NCI-H748 (cell line): ENCODE results near the gene APCS.

Experiments
- DNase-seq: peaks from one replicate; lab custom pipeline; 2025; ENCODE audit not compliant: unreplicated experiment; lab: John Stamatoyannopoulos, UW

Gene APCS, protein sequence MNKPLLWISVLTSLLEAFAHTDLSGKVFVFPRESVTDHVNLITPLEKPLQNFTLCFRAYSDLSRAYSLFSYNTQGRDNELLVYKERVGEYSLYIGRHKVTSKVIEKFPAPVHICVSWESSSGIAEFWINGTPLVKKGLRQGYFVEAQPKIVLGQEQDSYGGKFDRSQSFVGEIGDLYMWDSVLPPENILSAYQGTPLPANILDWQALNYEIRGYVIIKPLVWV

DNA sequence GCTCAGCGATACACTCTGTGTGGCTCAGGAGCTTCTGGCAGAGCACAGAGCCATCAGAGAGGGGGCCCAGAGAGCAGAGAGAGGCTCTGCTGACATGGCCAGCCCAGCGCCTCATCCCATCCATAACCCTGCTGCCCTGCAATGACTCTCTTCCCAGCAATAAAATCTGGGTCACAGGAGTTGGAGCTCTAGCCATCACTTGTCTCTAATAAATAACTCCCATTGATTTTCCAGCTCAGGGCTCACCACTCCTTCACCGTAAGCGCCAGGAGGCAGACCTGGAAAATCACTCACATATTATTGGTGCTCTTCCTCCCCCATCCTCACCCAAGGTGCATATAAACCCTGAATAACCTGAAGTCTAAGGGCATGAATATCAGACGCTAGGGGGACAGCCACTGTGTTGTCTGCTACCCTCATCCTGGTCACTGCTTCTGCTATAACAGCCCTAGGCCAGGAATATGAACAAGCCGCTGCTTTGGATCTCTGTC is at the start of gene APCS:
Gene APCS (plus strand): TSS at position 366 of the 491 bp plus-strand sequence. CDS start 96 bp downstream, at position 462.
- DNase-seq = no peak

DNA sequence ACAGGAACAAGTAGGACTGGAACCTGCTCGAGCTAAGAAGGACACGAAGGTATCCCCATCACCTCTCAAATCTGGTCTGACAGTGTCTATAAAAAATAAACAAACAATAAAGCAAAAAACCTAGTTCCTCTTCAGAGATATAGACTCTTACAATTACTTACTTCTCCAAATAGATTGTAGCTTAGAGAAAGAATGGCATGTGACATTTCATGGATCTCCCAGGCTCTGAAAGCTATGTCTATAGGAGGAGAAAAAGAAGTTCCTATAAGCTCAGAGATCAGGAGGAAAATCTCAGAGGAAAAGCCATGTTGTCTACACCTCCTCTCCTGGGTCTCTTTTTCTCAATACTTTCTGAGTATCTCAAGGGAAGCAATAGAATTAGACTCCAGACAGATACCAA is 39.5 kb upstream of the APCS start:
- DNase-seq = no peak

DNA sequence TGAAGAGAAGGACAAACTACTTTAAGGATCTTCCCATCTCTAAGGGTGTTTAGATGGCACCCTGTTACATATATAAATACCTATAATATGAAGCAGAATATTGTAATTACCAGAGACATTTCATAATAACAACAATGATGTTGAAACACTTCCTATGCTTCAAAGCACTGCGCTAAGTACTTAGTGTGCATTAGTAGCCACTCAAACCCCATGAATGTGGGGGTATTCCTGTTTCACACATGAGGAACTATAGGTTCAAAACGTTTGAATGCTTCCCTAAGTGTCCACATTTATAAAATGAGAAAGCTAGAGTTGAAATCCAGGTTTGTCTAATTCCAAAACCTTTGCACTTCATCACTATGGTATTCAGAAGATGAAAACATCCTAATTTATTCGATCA is 33.4 kb upstream of the APCS start:
- DNase-seq = no peak

DNA sequence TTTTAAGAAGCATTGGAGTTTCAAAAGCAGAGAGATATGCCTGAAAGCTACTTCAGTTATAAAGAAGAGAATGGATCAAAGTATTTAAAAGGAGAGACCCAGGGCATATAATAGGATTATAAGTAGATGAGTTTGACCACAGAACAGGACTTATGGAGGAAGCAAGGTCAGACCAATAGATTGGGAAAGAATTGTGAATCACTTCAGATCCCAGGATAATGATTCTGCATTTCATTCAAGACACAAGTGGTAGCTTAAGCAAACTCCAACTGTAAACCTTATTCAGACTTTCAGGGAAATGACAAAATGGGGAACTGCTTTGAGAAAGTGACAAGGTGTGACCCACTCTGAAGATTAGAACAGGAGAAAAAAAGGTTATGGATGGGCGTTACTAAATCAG is 32.9 kb upstream of the APCS start:
- DNase-seq = no peak

DNA sequence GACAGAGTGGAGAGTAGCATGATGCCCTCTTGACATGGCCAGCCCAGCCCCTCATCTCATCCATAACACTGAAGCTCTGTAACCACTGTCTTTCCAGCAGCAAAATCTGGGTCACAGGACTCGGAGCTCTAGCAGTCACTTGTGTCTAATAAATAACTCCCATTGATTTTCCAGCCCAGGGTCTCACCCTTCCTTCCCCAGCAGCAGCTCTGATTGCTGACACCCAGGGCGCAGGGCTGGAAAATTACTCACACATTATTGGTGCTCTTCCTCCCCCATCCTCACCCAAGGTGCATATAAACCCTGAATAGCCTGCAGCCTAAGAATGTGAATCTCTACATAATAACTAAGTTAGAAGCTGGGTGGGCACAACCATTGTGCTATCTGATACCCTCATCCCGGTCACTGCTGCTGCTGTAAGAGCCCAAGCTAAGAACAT is 30.7 kb upstream of the APCS start:
- DNase-seq = no peak

DNA sequence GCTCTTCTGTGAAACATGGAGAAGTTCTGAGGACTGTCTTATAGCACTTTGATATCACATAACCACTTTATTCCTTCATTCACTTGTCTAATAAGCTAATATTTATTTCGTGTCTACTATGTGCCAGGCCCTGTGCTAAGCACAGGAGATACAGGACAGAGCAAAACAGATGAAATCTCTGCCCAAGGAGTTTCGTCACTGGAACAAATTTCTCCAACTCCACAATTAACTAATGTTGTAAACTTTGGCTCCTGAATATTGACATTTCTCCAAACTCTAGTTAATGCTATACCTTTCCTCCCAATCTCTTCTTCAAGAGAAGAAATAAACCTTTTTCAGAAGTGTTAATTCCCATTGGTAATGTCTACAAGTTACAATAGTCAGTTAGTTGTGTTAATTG is 27.0 kb upstream of the APCS start:
- DNase-seq = no peak

DNA sequence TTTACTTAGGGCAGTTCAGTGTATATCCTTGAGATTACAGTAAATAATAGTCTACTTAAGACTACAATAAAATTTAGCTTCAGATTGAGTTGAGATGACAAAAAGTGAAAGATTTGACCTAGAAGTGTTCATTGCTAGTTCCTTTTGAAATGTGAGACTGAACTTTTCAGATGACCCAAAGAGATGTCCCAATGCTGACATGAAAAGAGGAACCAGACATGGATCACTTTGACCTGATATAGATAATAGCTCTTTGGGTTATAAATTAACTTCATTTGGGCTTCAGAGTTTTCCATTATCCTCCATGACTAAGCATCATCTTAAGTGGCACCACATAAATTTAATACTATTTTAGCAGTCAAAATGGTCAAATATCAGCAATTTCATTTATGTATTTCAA is 26.1 kb upstream of the APCS start:
- DNase-seq = no peak

DNA sequence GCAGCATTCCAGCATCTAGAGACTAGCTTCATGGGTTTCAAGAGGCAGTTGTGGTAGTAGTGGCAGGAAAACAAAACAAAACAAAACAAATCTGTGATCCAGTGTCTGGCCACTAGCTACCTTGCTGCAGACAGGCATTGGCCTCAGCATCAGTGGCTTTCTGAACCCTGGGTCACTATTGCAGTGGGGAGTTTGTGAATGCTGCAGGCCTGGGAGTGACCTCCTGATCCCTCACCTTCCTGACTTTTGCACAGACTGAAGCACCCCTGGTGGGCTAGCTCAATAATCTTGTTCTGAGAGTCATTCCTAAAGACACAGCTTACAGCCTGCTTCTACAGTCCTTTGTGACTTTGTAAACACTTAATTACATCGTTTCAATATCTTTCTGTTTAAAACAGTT is 24.9 kb upstream of the APCS start:
- DNase-seq = no peak

DNA sequence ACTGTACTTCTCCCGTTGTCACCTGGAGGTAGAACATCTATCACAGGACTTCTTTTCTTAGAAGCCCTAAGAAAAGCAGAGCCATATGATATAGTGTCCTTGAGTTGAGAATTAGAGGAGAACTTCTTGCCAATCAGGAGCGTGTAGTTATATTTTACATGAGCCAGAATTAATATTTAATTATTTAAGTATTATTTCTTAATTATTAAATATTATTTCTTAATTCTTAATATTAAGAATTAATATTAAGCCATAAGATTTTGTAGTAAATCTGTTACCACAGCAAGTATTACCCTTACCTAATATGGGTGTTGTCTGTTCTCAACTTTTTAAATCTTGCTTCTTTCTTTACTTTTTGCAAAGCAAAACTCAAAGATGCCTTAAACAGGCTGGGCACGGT is 10.2 kb upstream of the APCS start:
- no peak for DNase-seq

DNA sequence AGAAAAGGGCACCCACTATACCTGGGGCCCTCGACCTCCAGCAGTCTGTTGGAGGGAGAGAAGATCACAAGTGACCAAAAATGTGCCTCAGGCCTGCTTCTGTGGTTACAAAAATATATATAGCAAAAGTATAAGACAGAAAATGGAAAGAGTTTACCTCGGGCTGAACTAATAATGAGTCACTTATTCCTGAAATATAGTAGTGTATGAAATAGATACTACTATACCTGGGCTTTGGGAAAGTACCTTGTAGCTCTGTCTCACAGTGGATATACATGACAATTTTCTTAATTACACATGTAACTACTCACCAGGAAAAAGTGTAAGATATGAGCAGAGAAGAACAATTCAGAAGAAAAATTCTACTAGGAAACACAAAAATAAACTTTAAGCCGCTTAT is 7.3 kb upstream of the APCS start:
- no peak for DNase-seq

DNA sequence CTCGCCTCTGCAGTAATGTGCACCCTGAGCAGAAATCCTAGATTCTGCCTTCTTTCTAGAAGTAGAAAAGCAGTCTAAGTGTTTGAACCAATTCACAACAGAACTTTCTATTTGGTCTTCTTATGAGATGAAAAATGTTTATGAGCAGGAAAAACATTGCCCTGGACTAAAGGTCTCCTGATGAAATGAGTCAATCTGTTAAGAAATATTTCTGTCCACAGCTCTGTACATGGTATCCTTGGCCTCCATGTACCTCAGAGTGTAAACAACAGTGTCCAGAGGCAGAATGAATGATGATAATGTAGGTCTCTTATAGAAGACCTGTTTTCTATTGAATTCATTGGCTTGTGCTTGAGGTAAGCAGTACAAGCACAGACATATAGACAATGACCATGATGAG is 6.2 kb upstream of the APCS start:
- no peak for DNase-seq

DNA sequence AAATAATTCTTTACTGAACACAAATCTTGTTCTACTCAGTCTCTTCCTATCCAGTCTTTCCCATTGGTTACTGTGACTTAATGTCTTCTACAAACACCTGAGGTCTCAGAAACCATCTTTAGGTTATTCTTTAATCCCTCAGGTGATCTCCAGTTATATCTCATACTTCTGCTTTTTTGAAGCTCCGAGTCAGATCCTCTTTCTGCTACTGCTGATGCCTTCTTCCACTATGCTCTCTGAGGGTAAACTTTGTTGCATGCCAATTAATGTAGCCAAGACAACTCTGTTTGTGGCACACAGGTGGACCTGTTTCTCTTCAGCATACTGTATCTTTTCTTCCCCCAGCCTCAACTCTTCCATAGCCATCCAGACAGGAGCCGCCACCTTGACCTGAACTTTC is 3.1 kb upstream of the APCS start:
- DNase-seq = no peak

DNA sequence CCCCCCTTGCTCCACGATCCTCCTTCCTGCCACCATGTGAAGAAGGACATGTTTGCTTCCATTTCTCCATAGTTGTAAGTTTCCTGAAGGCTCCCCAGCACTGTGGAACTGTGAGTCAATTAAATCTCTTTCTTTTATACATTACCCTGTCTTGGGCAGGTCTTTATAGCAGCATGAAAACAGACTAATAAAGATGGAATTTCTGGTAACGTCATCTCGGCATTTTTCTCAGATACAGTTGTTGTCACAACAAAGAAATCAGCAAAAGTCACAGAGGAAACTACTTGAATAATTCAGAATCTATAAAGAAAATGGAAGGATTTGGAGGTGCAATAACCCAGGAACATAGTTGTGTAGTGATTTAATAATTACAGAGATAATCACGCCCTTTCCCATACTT is 4.4 kb downstream of the APCS start:
- no peak for DNase-seq

DNA sequence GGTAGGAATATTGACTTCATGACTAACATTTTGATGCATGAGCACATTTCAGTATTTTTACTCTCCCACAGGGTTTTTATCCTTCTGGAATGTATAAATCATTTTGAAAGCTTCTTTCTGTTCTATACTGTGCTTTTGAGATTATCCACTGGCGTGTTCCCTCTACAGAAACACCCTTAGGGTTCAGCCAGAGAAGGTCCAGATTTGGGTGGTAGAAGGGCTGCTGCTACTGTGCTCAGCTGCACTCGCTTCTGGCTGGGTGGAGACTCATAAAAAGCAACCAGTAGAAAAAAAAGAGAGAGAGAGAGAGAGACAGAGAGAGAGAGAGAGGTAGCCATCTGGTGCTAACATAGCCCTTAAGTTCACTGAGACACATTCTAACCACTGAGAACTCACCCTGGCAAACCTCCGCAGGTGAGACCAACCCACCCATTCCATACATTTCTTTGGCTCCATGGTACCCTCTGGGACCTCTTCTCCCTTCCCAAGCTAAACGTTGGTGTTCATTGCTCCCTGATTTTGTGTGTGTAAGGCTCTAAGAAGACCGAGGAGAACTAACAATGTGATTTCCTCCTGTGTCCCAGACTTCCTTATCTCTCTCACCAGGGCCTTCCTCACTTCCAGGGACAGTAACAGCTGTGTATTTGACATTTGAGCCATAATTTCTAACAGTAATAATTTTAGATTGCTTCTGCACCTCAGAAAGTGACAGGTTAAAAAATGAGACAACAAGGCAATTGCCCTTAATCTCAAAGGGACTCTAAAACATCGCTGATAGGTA is 7.2 kb downstream of the APCS start:
- no peak for DNase-seq

DNA sequence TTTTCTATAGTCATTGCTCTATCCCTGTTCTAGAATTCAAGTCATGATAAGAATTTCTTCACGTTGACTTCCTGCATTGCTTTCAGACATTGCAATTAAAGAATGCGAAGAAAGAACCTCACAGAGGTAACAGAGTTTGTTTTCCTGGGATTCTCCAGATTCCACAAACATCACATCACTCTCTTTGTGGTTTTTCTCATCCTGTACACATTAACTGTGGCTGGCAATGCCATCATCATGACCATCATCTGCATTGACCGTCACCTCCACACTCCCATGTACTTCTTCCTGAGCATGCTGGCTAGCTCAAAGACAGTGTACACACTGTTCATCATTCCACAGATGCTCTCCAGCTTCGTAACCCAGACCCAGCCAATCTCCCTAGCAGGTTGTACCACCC is 10.6 kb downstream of the APCS start:
- DNase-seq = no peak

DNA sequence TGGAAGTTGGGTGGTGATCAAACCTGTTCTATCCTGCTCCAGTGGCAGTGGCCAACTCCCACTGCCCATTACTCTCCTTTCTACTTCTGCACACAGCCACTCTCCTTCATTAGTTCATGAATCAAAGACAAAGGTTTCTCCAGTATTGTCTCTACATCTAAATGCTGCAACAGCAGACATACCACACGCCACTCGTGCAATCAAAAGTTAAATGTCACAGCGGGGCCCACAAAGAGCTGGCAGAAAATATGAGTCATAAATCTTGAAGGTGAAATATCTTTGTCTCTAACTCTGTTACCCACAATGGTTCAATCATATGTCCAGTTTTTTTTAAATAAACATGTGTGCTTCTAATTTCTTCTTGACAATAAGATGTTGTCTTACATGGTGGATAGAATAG is 13.3 kb downstream of the APCS start:
- DNase-seq = no peak

DNA sequence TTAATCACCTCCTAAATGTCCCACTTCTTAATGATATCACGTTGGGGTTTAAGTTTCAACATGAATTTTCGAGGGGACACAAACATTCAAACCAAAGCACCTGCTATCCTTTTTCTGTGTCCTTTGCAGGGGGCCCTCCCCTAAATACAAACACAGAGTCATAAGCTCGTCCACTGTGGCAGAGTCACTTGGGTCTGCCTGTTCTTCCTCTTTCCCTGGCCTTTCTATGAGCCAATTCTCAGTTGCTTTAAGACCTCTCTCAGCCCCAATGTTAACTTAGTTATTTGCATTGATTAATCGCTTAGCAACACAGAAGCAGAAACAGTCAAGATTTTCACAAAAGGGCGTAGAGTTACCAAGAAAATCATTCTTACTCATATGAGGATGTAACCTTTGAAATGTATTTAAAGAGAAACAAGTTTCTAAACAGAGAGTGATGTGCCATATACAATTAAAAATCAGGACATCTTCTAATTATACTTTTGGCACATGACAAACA is 14.9 kb downstream of the APCS start:
- DNase-seq = no peak

DNA sequence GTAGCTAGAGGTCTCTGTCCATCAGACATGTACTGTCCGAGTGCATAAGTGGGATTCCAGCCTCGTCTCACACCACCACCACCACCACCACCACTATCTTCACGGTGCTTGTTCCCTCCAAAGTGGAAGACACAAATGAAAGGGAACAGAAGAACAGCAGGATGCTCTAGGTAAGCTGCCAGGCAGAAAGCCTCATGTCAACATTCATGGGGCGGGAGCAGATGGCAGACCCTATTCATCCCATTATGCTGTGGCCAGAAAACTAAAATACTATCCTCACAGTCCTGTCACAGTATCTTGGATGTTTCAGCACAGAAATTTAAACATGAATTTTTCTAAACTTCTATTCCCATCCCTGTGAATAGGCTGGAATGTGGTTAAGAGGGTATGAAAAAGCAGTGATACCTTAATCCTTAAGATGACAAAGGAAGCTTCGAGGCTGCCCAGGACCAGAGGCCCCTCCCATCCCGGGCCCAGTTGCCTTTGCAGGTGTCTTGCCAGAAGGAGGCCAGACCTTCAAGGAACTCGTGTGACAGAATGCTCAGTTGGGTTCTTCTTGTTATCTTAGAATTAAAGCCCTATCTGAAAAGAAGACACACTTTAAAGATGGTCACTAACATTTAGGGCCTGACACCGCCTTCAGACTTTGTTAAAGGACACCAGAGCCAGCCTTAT is 24.7 kb downstream of the APCS start:
- DNase-seq = no peak

DNA sequence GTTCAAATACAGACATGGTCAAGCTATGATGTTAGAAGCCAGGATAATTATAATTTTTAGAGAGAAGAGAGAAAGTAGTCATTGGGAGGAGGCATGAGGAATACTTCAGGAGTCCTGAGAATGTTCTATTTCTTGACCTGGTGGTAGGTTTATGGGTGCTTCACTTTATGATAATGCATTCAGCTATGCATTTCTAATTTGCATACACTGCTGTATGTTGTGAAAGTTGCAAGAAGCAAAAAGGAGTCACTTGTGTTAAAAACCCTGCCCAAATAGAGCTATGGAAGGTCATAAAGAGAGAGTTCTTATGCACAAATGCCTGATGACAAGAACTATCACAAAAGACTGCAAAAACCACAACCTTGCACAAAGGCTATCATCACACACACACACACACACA is 45.3 kb downstream of the APCS start:
- no peak for DNase-seq
